Lower leg skin (tissue), 4 donors: ENCODE results near the gene HPN. TPM values are rescaled to one million over a fixed set of nuclear protein-coding genes. Genes with fewer than 3 reads are reported as not detected.

Experiments used
- DNase-seq, 2 donors: peaks; one replicate each; pipeline ENCODE4 v3.0.0-alpha.2; 2019; ENCODE audit warnings: low spot score in 2 of 2
- H3K4me3 ChIP-seq: fragments of 200-600 bp; sonication (generic); 2 replicates; pipeline ENCODE4 v1.5.1; 2017; ENCODE audit warnings: mild to moderate bottlenecking, low read depth; ENCODE audit not compliant: poor library complexity, severe bottlenecking
- CTCF ChIP-seq, 3 donors: fragments of 450-650 bp; IDR thresholded peaks; one replicate each; pipeline ENCODE4 v1.5.1; 2016; ENCODE audit warnings: antibody characterized with exemption in 3 of 3, mild to moderate bottlenecking in 3 of 3, moderate library complexity in 2 of 3
- POLR2A ChIP-seq, 2 donors: fragments of 450-650 bp; IDR thresholded peaks; one replicate each; pipeline ENCODE4 v1.6.1; 2016 to 2017; ENCODE audit warnings: antibody characterized with exemption in 2 of 2, mild to moderate bottlenecking in 1 of 2, moderate library complexity in 1 of 2
- WGBS, 2 donors: methylation state at CpG; one replicate each; pipeline ENCODE4 v1.1.5; 2018; 5-methylcytosine and 5-hydroxymethylcytosine counted together
- intact Hi-C: fragments of 100-400 bp; cut with DNase I; formaldehyde crosslinking; loops from one replicate; pipeline ENCODE4 v1.15.0; 2023; ENCODE audit warnings: low total_unique reads
- total RNA-seq, 4 donors: library from RNA; depleted of rRNA; stranded (reverse); fragments of >200 nt; gene quantifications; one replicate each; pipeline ENCODE4 v1.1.0, GENCODE V29; 2016

HPN gene
- total RNA-seq, 4 donors from 2014 or later = 0.45 to 2.0 (median 1.3) TPM; not detected in 1

GRCh38 chr19:35090506-35091214, 49.1 kb downstream of the HPN start:
- TF ChIP-seq POLR2A (IDR thresholded peaks at IDR 0.05) (no peak), CTCF (IDR thresholded peaks at IDR 0.05) (no peak)
- no peak overlapping the region for H3K4me3 ChIP-seq
- 2 to 4% methylated on average over 27 to 31 of the region's 36 CpGs for whole genome bisulfite sequencing, 2 donors
- DNase-seq = peak in 1 of 2 donors; percentile 60
- intact Hi-C loops = no loop called here

GRCh38 chr19:35093430-35093829, 51.9 kb downstream of the HPN start:
- 67 to 69% methylated on average over 5 of the region's 5 CpGs for WGBS, 2 donors

GRCh38 chr19:35093941-35094647, 52.6 kb downstream of the HPN start:
- intact Hi-C loops = no loop called here
- WGBS, 2 donors = 83 to 85% methylated on average over 9 to 11 of the region's 11 CpGs
- no peak for DNase-seq

More at GRCh38 chr19:35093430-35093829, 51.9 kb downstream of the HPN start:
- TF ChIP-seq POLR2A (IDR thresholded peaks at IDR 0.05) (no peak), CTCF (IDR thresholded peaks at IDR 0.05) (no peak)
- intact Hi-C loops = no loop called here
- DNase-seq = no peak
- H3K4me3 ChIP-seq = no peak overlapping the region

GRCh38 chr19:35094656-35095055, 53.1 kb downstream of the HPN start:
- intact Hi-C loops = no loop called here
- no peak for TF ChIP-seq POLR2A (IDR thresholded peaks at IDR 0.05)
- no peak for TF ChIP-seq CTCF (IDR thresholded peaks at IDR 0.05)
- H3K4me3 ChIP-seq = no peak overlapping the region
- WGBS, 2 donors = 81 to 84% methylated on average over 4 of the region's 4 CpGs
- DNase-seq = no peak

More at GRCh38 chr19:35093941-35094647, 52.6 kb downstream of the HPN start:
- no peak for TF ChIP-seq POLR2A (IDR thresholded peaks at IDR 0.05)
- H3K4me3 ChIP-seq = no peak overlapping the region

GRCh38 chr19:35095667-35096368, 54.3 kb downstream of the HPN start:
- intact Hi-C loops = no loop called here
- WGBS, 2 donors = 51 to 58% methylated on average over 8 of the region's 8 CpGs
- no peak for DNase-seq
- TF ChIP-seq CTCF (IDR thresholded peaks at IDR 0.05) (no peak), POLR2A (IDR thresholded peaks at IDR 0.05) (no peak)
- no peak overlapping the region for H3K4me3 ChIP-seq
